ENCODE data around the gene CD38.

The CD38 gene

DNA sequence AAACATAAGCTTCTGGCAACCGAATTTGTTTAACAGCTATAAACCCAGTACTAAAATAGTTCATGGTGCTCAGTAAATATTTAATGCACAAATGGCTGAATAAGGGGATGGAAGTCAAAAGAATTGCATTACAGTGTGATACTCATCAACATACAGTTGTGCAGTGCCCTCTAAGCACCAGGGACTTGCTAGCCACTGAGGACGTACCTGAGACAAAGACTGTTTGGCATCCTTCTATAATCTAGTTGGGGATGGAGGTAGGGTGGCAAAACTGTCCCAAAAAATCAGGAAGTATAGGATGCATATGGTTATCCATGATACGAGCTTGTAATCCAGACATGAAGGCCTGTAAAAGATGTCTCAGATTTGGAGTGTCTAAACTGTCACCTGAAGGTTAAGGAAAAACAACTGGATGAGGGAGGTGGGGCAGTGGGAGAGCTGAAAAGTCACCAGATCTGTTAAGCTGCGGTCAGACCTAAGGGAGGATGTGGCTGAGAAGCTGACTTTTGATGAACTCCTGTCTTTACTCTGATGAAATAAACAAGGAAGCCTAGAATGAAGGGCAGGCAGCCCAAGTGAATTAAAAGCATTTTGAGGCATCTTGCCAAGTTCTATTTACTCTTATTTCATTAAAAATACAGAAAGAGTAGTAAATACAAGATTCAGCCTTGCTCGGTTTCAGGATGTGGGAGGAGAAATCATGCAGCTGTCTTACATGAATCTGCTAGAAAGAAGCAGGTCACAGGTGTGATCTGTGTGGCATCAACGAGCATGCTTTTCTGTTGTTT is 12.0 kb upstream of the CD38 start:
- no peaks in the 10 kb centered on the region for H3K4me1 ChIP-seq (ENCODE audit: control insufficient read depth, insufficient read depth, low read length)
- no peaks in the 10 kb centered on the region for H3K9me3 ChIP-seq (ENCODE audit: control insufficient read depth, low read length)
- no peak overlapping the region for H3K9ac ChIP-seq (ENCODE audit: low read length)
- H3K4me3 ChIP-seq (ENCODE audit: low read length), result no peak overlapping the region
- no peaks in the 10 kb centered on the region for H3K36me3 ChIP-seq (ENCODE audit: control insufficient read depth, insufficient read depth, low read length)
- H3K27me3 ChIP-seq (ENCODE audit: control insufficient read depth, insufficient read depth, low read length), result no peaks in the 10 kb centered on the region

DNA sequence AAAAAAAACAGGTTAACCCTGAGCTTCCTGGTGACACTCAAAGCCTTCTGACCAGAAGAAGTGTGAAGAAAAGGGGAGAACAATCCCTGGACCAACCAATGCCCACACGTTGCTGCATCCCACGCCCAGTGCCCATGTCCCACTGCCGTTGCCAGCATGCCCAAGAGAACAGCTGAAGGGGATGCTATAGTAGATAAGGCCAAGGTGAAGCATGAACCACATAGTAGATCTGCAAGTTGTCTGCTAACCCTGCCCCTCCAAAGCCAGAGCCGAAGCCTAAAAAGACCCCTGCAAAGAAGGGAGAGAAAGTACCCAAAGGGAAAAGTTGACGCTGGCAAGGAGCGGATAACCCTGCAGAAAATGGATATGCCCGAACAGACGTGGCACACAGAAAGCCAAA is 11.3 kb upstream of the CD38 start:
- no peaks in the 10 kb centered on the region for H3K36me3 ChIP-seq (ENCODE audit: control insufficient read depth, insufficient read depth, low read length)
- no peaks in the 10 kb centered on the region for H3K9me3 ChIP-seq (ENCODE audit: control insufficient read depth, low read length)
- no peaks in the 10 kb centered on the region for H3K27me3 ChIP-seq (ENCODE audit: control insufficient read depth, insufficient read depth, low read length)
- no peak overlapping the region for H3K4me3 ChIP-seq (ENCODE audit: low read length)
- no peak overlapping the region for H3K9ac ChIP-seq (ENCODE audit: low read length)
- H3K4me1 ChIP-seq (ENCODE audit: control insufficient read depth, insufficient read depth, low read length), result peaks cover 5% of the 10 kb centered on the region

DNA sequence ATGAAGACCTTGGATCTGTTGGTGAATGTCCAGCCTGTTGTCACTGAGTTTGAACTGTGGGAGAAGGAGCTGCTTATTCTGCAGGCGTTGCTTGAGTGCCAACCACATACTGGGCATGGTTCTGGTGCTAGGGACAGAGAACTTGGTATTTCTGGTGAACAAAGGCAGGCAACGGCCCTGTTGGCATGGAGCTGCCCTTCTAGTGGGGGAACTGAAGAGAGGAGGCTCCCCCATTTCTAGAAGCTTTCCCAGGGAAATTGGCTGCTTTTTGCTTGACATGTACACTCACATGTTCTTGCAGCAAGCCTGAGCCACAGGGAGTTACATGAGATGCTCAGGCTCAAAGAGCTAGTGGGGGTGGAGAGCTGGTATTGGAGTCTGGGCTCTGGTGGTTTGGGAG is 8.9 kb upstream of the CD38 start:
- Histone ChIP-seq H3K9ac (ENCODE audit: low read length) (no peak overlapping the region), H3K27me3 (ENCODE audit: control insufficient read depth, insufficient read depth, low read length) (no peaks in the 10 kb centered on the region), H3K4me1 (ENCODE audit: control insufficient read depth, insufficient read depth, low read length) (peaks cover 20% of the 10 kb centered on the region), H3K9me3 (ENCODE audit: control insufficient read depth, low read length) (no peaks in the 10 kb centered on the region), H3K36me3 (ENCODE audit: control insufficient read depth, insufficient read depth, low read length) (no peaks in the 10 kb centered on the region), H3K4me3 (ENCODE audit: low read length) (no peak overlapping the region)

DNA sequence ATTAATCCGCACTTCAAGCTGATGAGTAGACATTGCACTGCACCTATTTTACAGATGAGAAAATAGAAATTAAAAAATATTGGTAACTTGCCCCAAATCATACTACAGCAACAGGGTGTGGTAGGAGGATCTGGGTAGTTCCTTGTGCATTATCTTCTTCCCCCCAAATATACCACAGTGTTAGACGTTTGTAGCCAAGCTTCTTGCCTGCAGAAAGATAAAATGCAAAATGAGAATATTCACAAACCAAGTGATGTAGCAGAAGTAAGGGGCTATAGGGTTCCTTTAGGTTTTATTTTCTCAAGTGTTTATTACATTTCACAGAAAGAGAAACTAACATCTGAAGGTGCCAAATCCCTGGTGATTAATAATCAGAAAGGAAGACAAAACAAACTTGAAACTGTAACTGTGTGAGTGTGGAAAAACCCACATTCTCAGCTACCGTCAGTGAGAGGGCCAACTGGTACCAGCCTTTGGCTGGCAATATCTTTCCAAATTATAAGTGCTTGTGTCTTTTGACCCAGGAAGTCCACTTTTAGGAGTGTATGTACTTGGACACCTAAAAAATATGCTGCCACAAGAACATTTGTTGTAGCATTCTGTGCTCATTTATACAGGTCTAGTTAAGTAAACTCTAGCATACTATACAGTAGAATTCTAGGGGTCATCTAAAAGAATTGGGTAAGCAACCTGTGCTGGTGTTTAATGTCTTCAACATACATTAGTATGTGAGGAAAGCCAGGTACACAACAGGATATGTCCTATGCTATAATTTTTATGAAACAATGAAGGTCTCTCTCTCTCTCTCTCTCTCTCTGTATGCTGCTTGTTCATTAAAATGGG is 6.7 kb upstream of the CD38 start:
- H3K4me1 ChIP-seq (ENCODE audit: control insufficient read depth, insufficient read depth, low read length), result peaks cover 24% of the 10 kb centered on the region
- no peak overlapping the region for H3K4me3 ChIP-seq (ENCODE audit: low read length)
- no peaks in the 10 kb centered on the region for H3K27me3 ChIP-seq (ENCODE audit: control insufficient read depth, insufficient read depth, low read length)
- no peak overlapping the region for H3K9ac ChIP-seq (ENCODE audit: low read length)
- H3K36me3 ChIP-seq (ENCODE audit: control insufficient read depth, insufficient read depth, low read length), result no peaks in the 10 kb centered on the region
- no peaks in the 10 kb centered on the region for H3K9me3 ChIP-seq (ENCODE audit: control insufficient read depth, low read length)

DNA sequence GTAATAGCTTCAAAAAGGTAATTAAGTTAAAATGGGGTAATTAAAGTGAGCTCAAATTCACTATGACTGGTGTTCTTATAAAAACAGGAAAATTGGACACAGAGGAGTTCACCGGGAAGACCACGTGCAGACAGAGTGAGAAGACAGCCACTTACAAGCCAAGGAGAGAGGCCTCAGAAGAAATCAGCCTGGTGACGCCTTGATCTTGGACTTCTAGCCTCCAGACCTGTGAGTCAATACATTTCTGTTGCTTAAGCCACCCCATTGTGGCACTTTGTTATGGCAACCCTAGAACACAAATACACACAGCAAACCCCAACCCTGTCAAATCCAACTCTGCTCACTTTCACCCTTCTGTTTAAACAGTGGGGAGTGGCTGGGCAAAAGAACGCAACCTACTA is 4.1 kb upstream of the CD38 start:
- Histone ChIP-seq H3K9ac (ENCODE audit: low read length) (no peak overlapping the region), H3K27me3 (ENCODE audit: control insufficient read depth, insufficient read depth, low read length) (peaks cover 11% of the 10 kb centered on the region), H3K4me1 (ENCODE audit: control insufficient read depth, insufficient read depth, low read length) (peaks cover 29% of the 10 kb centered on the region), H3K4me3 (ENCODE audit: low read length) (no peak overlapping the region), H3K36me3 (ENCODE audit: control insufficient read depth, insufficient read depth, low read length) (no peaks in the 10 kb centered on the region), H3K9me3 (ENCODE audit: control insufficient read depth, low read length) (no peaks in the 10 kb centered on the region)

DNA sequence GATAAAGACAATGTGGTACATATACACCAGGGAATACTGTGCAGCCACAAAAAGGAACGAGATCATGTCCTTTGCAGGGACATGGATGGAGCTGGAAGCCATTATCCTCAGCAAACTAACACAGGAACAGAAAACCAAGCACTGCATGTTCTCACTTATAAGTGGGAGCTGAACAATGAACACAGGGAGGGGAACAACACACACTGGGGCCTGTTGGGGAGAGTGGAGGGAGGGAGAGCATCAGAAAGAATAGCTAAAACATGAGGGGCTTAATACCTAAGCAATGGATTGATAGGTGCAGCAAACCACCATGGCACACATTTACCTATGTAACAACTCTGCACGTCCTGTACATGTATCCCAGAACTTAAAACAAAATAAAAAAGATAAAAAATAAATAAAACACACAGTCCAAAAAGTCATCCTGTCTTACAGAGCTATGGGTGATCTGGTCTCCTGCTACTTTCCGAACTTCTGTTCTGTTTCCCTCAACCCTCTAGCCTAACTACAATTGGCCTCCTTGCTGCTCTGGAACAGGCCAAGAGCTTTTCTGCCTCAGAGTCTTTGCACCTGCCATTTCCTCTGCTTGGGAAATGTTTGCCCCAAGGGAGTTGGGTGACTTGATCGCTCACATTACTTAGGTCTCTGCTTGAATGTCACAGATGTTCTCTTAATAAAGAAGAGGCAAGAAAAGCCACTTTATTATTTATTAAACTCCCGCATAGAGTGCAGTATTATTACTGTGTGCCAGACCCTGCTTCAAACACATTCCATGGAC is 1.1 kb upstream of the CD38 start:
- H3K4me1 ChIP-seq (ENCODE audit: control insufficient read depth, insufficient read depth, low read length), result peaks cover 26% of the 10 kb centered on the region
- no peaks in the 10 kb centered on the region for H3K36me3 ChIP-seq (ENCODE audit: control insufficient read depth, insufficient read depth, low read length)
- peaks cover 16% of the 10 kb centered on the region for H3K27me3 ChIP-seq (ENCODE audit: control insufficient read depth, insufficient read depth, low read length)
- H3K9ac ChIP-seq (ENCODE audit: low read length), result no peak overlapping the region
- H3K9me3 ChIP-seq (ENCODE audit: control insufficient read depth, low read length), result no peaks in the 10 kb centered on the region
- H3K4me3 ChIP-seq (ENCODE audit: low read length), result no peak overlapping the region

DNA sequence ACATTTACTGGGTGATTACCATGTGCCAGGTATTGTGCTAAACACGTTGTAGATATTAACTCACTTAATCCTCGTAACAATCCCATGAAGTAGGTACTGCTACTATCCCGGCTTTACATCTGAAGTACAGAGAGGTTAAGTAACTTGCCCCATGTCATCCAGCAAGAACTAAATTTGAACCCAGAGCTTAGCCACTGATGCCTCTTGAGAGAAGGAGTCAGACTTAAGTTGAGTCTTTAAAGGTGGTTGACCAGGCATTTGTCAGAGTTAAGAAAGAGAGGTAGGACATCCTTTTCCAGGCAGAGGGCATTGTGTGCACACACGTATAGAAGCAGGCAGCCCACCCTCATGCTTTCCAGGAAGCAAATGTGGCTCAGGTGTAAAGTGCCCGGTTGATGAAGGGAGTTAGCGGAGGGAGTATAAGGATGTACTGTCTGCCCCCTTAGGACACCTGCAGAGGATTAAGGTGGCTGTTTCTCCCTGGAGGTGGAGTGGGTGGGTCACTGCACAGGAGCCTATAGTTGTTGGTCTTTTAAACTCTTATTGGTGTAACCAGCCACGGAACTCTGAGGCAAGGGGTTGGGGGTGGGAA is 335 bp upstream of the CD38 start:
- Histone ChIP-seq H3K36me3 (ENCODE audit: control insufficient read depth, insufficient read depth, low read length) (no peaks in the 10 kb centered on the region), H3K4me3 (ENCODE audit: low read length) (no peak overlapping the region), H3K9ac (ENCODE audit: low read length) (no peak overlapping the region), H3K9me3 (ENCODE audit: control insufficient read depth, low read length) (no peaks in the 10 kb centered on the region), H3K27me3 (ENCODE audit: control insufficient read depth, insufficient read depth, low read length) (peaks cover 16% of the 10 kb centered on the region), H3K4me1 (ENCODE audit: control insufficient read depth, insufficient read depth, low read length) (peaks cover 23% of the 10 kb centered on the region)

DNA sequence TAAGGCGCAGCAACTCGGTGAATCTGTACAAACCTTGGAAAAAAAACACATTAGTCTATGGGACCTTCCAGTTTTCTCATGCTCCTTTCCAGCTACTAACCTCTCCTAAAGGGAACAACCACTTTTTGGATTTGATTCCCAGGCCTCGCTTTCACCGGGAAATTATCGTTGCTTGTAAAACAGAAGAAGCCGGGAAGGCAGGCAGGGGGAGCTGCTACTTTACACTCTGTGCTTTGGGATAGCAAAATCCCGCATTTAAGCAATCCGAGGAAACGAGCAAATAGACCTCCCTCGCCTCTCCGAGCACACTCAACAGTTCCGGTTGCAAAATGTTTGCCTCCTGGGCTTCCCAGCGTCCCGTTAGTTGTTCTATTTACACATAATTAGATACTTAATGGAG is 1.2 kb downstream of the CD38 start:
- Histone ChIP-seq H3K4me3 (ENCODE audit: low read length) (peak overlapping the region; percentile 57), H3K9me3 (ENCODE audit: control insufficient read depth, low read length) (no peaks in the 10 kb centered on the region), H3K4me1 (ENCODE audit: control insufficient read depth, insufficient read depth, low read length) (peaks cover 13% of the 10 kb centered on the region), H3K27me3 (ENCODE audit: control insufficient read depth, insufficient read depth, low read length) (peaks cover 16% of the 10 kb centered on the region), H3K36me3 (ENCODE audit: control insufficient read depth, insufficient read depth, low read length) (no peaks in the 10 kb centered on the region), H3K9ac (ENCODE audit: low read length) (peak overlapping the region; percentile 54)

DNA sequence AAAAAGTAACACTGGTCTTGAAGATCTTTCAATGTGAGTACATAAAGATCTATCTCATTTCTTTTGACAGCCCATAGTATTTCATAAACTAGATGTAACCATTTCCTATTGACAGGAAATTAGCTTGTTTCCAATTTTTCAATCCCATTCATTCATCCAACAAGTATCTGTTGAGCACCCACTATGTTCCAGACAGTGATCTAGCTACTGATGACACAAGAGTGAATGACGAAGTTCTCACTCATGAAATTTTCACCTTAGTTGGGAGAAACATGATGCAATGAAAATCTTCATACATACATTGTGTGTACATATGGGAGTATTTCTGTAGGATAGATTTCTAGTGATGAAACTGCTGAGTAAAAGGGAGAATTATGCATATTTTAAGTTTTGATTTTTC is 1.7 kb downstream of the CD38 start:
- Histone ChIP-seq H3K27me3 (ENCODE audit: control insufficient read depth, insufficient read depth, low read length) (peaks cover 16% of the 10 kb centered on the region), H3K9ac (ENCODE audit: low read length) (no peak overlapping the region), H3K4me3 (ENCODE audit: low read length) (no peak overlapping the region), H3K36me3 (ENCODE audit: control insufficient read depth, insufficient read depth, low read length) (no peaks in the 10 kb centered on the region), H3K4me1 (ENCODE audit: control insufficient read depth, insufficient read depth, low read length) (peaks cover 10% of the 10 kb centered on the region), H3K9me3 (ENCODE audit: control insufficient read depth, low read length) (no peaks in the 10 kb centered on the region)

DNA sequence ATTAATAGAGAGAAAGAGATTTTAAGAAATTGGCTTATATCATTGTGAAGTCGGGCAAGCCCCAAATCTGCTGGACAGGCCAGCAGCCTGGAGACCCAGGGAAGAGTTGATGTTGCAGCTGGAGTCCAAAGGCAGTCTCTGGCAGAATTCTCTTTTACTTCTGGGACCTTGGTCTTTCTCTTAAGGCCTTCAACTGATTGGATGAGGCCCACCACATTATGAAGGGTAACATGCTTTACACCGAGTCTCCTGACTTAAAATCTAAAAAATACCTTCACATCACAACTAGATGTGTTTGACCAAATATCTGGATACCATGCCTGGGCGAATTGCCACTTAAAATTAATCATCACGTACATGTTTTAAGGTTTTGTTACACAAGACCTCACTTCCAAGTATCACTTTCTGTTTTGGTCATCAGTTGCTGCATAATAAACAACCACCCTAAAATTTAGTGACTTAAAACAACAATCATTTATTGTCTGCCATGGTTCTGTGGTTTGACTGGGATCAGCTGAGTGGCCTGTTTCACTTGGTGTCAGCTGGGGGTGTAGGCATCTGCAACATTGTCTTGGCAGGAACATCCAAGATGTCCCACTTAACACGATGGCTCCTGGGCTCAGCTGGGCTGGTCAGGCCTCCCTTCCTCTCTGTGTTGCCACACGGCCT is 3.4 kb downstream of the CD38 start:
- no peaks in the 10 kb centered on the region for H3K9me3 ChIP-seq (ENCODE audit: control insufficient read depth, low read length)
- no peak overlapping the region for H3K4me3 ChIP-seq (ENCODE audit: low read length)
- peaks cover 10% of the 10 kb centered on the region for H3K4me1 ChIP-seq (ENCODE audit: control insufficient read depth, insufficient read depth, low read length)
- no peaks in the 10 kb centered on the region for H3K36me3 ChIP-seq (ENCODE audit: control insufficient read depth, insufficient read depth, low read length)
- no peak overlapping the region for H3K9ac ChIP-seq (ENCODE audit: low read length)
- peaks cover 16% of the 10 kb centered on the region for H3K27me3 ChIP-seq (ENCODE audit: control insufficient read depth, insufficient read depth, low read length)

DNA sequence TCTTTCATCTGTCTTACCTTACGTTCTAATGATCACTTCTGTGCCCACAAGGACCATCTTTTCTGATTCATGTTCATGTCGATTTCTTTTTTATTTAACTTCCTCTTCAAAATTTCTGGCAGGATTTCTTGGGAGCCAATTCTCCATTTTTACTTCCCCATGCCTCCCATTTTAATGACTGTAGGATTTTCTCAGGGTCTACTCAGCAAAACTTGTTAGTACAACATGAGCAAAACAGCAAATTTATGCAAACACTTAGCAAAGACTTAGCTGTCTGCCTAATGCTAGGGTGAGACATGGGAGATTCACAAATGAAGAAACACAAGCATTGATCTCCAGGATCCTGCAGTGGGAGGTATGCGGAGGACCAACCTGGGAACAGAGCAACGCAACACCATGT is 5.5 kb downstream of the CD38 start:
- Histone ChIP-seq H3K4me3 (ENCODE audit: low read length) (no peak overlapping the region), H3K36me3 (ENCODE audit: control insufficient read depth, insufficient read depth, low read length) (no peaks in the 10 kb centered on the region), H3K27me3 (ENCODE audit: control insufficient read depth, insufficient read depth, low read length) (peaks cover 8% of the 10 kb centered on the region), H3K9ac (ENCODE audit: low read length) (no peak overlapping the region), H3K9me3 (ENCODE audit: control insufficient read depth, low read length) (no peaks in the 10 kb centered on the region), H3K4me1 (ENCODE audit: control insufficient read depth, insufficient read depth, low read length) (peaks cover 9% of the 10 kb centered on the region)
